H9 (cell line): ENCODE data around the gene CRIP2. TPM values are rescaled to one million over a fixed set of nuclear protein-coding genes. Genes with fewer than 3 reads are reported as not detected.

Source experiments
- DNase-seq: peaks from one replicate; pipeline ENCODE4 v3.0.0-alpha.2; 2017
- H2AFZ ChIP-seq: one replicate; pipeline ENCODE4 v1.6.1; 2013; ENCODE audit warnings: mild to moderate bottlenecking, low read length, control low read depth, moderate library complexity
- H2AK5ac ChIP-seq: 2 replicates; pipeline ENCODE4 v1.6.1; 2013; ENCODE audit warnings: low read length, control low read depth, mixed read lengths; ENCODE audit not compliant: insufficient read length
- H2BK120ac ChIP-seq: one replicate; pipeline ENCODE4 v1.6.1; 2013; ENCODE audit warnings: low read depth, mild to moderate bottlenecking, low read length, control low read depth, inconsistent platforms; ENCODE audit not compliant: poor library complexity, severe bottlenecking
- H2BK12ac ChIP-seq: 2 replicates; pipeline ENCODE4 v1.6.1; 2013; ENCODE audit warnings: low read length, control low read depth, mixed read lengths, low read depth; ENCODE audit not compliant: insufficient read length
- H2BK15ac ChIP-seq: 2 replicates; pipeline ENCODE4 v1.6.1; 2013; ENCODE audit warnings: low read depth, low read length, control low read depth
- H2BK20ac ChIP-seq: one replicate; pipeline ENCODE4 v1.6.1; 2013; ENCODE audit warnings: low read depth, mild to moderate bottlenecking, low read length, control low read depth, inconsistent platforms; ENCODE audit not compliant: poor library complexity, severe bottlenecking
- H2BK5ac ChIP-seq: 2 replicates; pipeline ENCODE4 v1.6.1; 2013; ENCODE audit warnings: low read length, control low read depth, mixed read lengths; ENCODE audit not compliant: insufficient read length
- H3K14ac ChIP-seq: 2 replicates; pipeline ENCODE4 v1.6.1; 2013; ENCODE audit warnings: low read length, control low read depth; ENCODE audit not compliant: insufficient read depth
- H3K18ac ChIP-seq: 2 replicates; pipeline ENCODE4 v1.6.1; 2013; ENCODE audit warnings: low read depth, mild to moderate bottlenecking, mixed read lengths, low read length, control low read depth; ENCODE audit not compliant: insufficient read length
- H3K23ac ChIP-seq: 2 replicates; pipeline ENCODE4 v1.6.1; 2013; ENCODE audit warnings: low read length, control low read depth, mixed read lengths, low read depth; ENCODE audit not compliant: insufficient read length
- H3K23me2 ChIP-seq: 2 replicates; pipeline ENCODE4 v1.6.1; 2013; ENCODE audit warnings: low read depth, mild to moderate bottlenecking, mixed read lengths, low read length, control low read depth; ENCODE audit not compliant: insufficient read length, poor library complexity, severe bottlenecking
- H3K27ac ChIP-seq: 2 replicates; pipeline ENCODE4 v1.5.1; 2013; ENCODE audit warnings: low read length, control low read depth, mixed read lengths, low read depth; ENCODE audit not compliant: insufficient read length
- H3K27me3 ChIP-seq: 2 replicates; pipeline ENCODE4 v1.6.1; 2013; ENCODE audit warnings: low read length, control low read depth, inconsistent platforms; ENCODE audit not compliant: insufficient read depth
- H3K4ac ChIP-seq: 2 replicates; pipeline ENCODE4 v1.6.1; 2013; ENCODE audit warnings: low read depth, mild to moderate bottlenecking, control low read depth, inconsistent platforms, low read length, moderate library complexity
- H3K4me1 ChIP-seq: 2 replicates; pipeline ENCODE4 v1.6.1; 2013; ENCODE audit warnings: low read length, control low read depth, inconsistent platforms; ENCODE audit not compliant: insufficient read depth
- H3K4me2 ChIP-seq: 2 replicates; pipeline ENCODE4 v1.6.1; 2013; ENCODE audit warnings: low read length, control low read depth, mixed read lengths; ENCODE audit not compliant: insufficient read length, insufficient read depth
- H3K56ac ChIP-seq: 2 replicates; pipeline ENCODE4 v1.6.1; 2013; ENCODE audit warnings: low read depth, mild to moderate bottlenecking, mixed read lengths, low read length, control low read depth; ENCODE audit not compliant: insufficient read length
- H3K79me1 ChIP-seq: 2 replicates; pipeline ENCODE4 v1.6.1; 2013; ENCODE audit warnings: low read depth, mild to moderate bottlenecking, moderate library complexity, low read length, control low read depth, inconsistent platforms; ENCODE audit not compliant: insufficient read depth, poor library complexity, severe bottlenecking
- H3K79me2 ChIP-seq: 2 replicates; pipeline ENCODE4 v1.6.1; 2013; ENCODE audit warnings: low read length, control low read depth, inconsistent platforms; ENCODE audit not compliant: insufficient read depth
- H3K9ac ChIP-seq: 2 replicates; pipeline ENCODE4 v1.6.1; 2013; ENCODE audit warnings: low read length, control low read depth, mixed read lengths; ENCODE audit not compliant: insufficient read length; ENCODE audit errors: extremely low read depth
- H3K9me3 ChIP-seq: one replicate; pipeline ENCODE4 v1.6.1; 2013; ENCODE audit warnings: low read depth, low read length, inconsistent platforms; ENCODE audit not compliant: control insufficient read depth
- H3T11ph ChIP-seq: one replicate; pipeline ENCODE4 v1.6.1; 2013; ENCODE audit warnings: mild to moderate bottlenecking, low read length, control low read depth, inconsistent platforms
- H4K20me1 ChIP-seq: one replicate; pipeline ENCODE4 v1.6.1; 2013; ENCODE audit not compliant: control insufficient read depth, insufficient read length, insufficient read depth
- H4K5ac ChIP-seq: 2 replicates; pipeline ENCODE4 v1.6.1; 2013; ENCODE audit warnings: low read depth, mild to moderate bottlenecking, mixed read lengths, low read length, control low read depth; ENCODE audit not compliant: insufficient read length
- H4K8ac ChIP-seq: replicated peaks from 2 replicates; pipeline ENCODE4 v1.6.1; 2013; ENCODE audit warnings: low read length, control low read depth, mixed read lengths, low read depth; ENCODE audit not compliant: insufficient read length
- H4K91ac ChIP-seq: 2 replicates; pipeline ENCODE4 v1.6.1; 2013; ENCODE audit warnings: low read depth, mild to moderate bottlenecking, moderate library complexity, mixed read lengths, low read length, control low read depth; ENCODE audit not compliant: insufficient read length
- H3K27ac Mint-ChIP-seq, 3 experiments: 2 replicates in 2 of 3; 3 replicates in 1 of 3; pipeline ENCODE4 v1.8.0; 2020 to 2021; ENCODE audit warnings: mixed read lengths in 3 of 3, mild to moderate bottlenecking in 1 of 3, moderate library complexity in 1 of 3
- H3K27me3 Mint-ChIP-seq: 2 replicates; pipeline ENCODE4 v1.8.0; 2021; ENCODE audit warnings: low read depth, mild to moderate bottlenecking, moderate library complexity, mixed read lengths
- H3K36me3 Mint-ChIP-seq, 3 experiments: 2 replicates in 2 of 3; 3 replicates in 1 of 3; pipeline ENCODE4 v1.8.0; 2020 to 2021; ENCODE audit warnings: low read depth in 3 of 3, mixed read lengths in 3 of 3; ENCODE audit not compliant: insufficient read depth in 1 of 3
- H3K4me1 Mint-ChIP-seq, 2 experiments: 2 replicates each; pipeline ENCODE4 v1.8.0; 2020; ENCODE audit warnings: mixed read lengths in 2 of 2
- H3K4me3 Mint-ChIP-seq, 2 experiments: 2 replicates in 1 of 2; 3 replicates in 1 of 2; pipeline ENCODE4 v1.8.0; 2020 to 2021; ENCODE audit warnings: mild to moderate bottlenecking in 2 of 2, mixed read lengths in 2 of 2, moderate library complexity in 1 of 2
- H3K9me3 Mint-ChIP-seq, 2 experiments: 2 replicates in 1 of 2; 3 replicates in 1 of 2; pipeline ENCODE4 v1.8.0; 2020; ENCODE audit warnings: mild to moderate bottlenecking in 2 of 2, mixed read lengths in 2 of 2, moderate library complexity in 1 of 2
- CTCF ChIP-seq: fragments of 200-600 bp; sonication (generic); conservative IDR thresholded peaks from 3 replicates; pipeline ENCODE4 v1.8.0; 2021; ENCODE audit warnings: antibody characterized with exemption, mild to moderate bottlenecking
- WGBS: extraction: QIAGEN DNeasy Blood & Tissue Kit; methylation state at CpG from one replicate; pipeline ENCODE4 v1.1.7; 2013; ENCODE audit warnings: missing lambda C conversion rate, low lambda C conversion rate, mixed read lengths; ENCODE audit not compliant: insufficient read length; ENCODE audit errors: extremely low coverage; 5-methylcytosine and 5-hydroxymethylcytosine counted together
- long read RNA-seq: library from polyadenylated mRNA; unstranded; transcript quantifications from one replicate; pipeline ENCODE4 v2.0.0, GENCODE V29; 2020
- total RNA-seq: library from RNA; stranded (reverse); gene quantifications from 2 replicates; pipeline ENCODE4 v1.2.1, GENCODE V29; 2021

Gene CRIP2
- total RNA-seq = 5.7 and 7.2 TPM in 2 replicates
- long read RNA-seq, transcript CRIP2-201 (8 exons, 1,857 nt) = major isoform, 16 of 16 reads
- long read RNA-seq, partial matches to known transcripts = 0 of 16 reads
- long read RNA-seq, other reads (novel, unspliced or antisense) = 0 of 16 reads

DNA sequence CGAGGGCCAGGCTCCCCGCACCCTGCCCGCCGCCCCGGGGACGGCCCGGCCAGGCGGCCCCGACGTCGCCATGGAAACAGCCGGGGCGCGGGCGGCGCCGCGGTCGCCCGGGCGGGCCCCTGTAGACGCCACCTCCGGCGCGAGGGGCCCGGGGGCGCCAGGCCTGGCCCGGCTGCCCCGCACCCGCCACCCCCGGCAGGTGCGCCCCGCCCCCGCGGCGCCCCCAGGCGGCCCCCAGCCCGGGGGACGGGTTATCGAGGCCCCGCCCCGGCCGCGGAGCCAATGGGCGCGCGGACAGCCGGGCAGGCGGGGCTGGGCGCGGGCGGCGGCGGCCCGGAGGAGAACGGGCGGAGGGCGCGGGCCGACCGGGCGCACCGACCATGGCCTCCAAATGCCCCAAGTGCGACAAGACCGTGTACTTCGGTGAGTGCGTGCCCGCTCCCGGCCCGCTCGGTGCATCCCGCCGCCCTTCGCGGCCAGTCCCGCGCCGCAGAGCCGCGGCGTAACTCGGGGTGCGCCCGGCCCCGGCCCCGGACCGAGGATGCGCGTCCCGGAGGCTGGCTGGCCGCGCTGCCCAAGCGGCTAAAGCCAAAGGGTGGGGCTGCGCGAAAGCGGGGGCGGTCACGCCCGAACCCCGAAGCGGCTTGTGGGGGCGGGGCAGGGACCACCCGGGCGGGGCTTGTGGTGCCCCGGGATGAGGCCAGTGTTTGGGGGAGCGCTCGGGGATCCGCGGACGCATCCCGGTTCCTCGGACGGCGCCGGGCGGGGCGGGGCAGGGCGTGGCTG is at the start of gene CRIP2:
CRIP2 (plus strand) TSS at position 339 of the 786 bp plus-strand sequence; CDS start at position 381, 42 bp downstream.
- Histone ChIP-seq H2AFZ (no peak within 1 kb of the TSS), H3K4me2 (peak within 1 kb of the TSS; percentile 44), H3K4ac (no peak within 1 kb of the TSS), H3T11ph (no peak within 1 kb of the TSS), H3K14ac (peak within 1 kb of the TSS; percentile 44), H3K23ac (no peak within 1 kb of the TSS), H2BK12ac (no peak within 1 kb of the TSS), H2BK20ac (no peak within 1 kb of the TSS), H3K56ac (no peak within 1 kb of the TSS), H3K79me1 (no peaks in the 10 kb centered on the region), H3K27ac (no peak within 1 kb of the TSS), H3K23me2 (peaks cover 8% of the 10 kb centered on the region), H3K18ac (peak within 1 kb of the TSS; percentile 95), H3K27me3 (peaks cover 25% of the 10 kb centered on the region), H4K5ac (no peak within 1 kb of the TSS), H3K4me1 (no peaks in the 10 kb centered on the region; the same call in 1 of the 2 replicates), H3K79me2 (no peaks in the 10 kb centered on the region), H4K91ac (no peak within 1 kb of the TSS), H2AK5ac (no peak within 1 kb of the TSS), H2BK5ac (no peak within 1 kb of the TSS), H4K8ac (no peak within 1 kb of the TSS), H3K9ac (no peak within 1 kb of the TSS), H2BK15ac (no peak within 1 kb of the TSS), H4K20me1 (no peaks in the 10 kb centered on the region), H2BK120ac (no peak within 1 kb of the TSS), H3K9me3 (no peaks in the 10 kb centered on the region)
- Mint-ChIP-seq H3K27ac (no peak within 1 kb of the TSS), H3K9me3 (peaks cover 0 to 3% of the 10 kb centered on the region in 2 experiments; a peak in 1 of 5 replicates), H3K4me3 (peak within 1 kb of the TSS; percentile 51 to 73), H3K27me3 (peaks cover 39% of the 10 kb centered on the region), H3K4me1 (peaks cover 0 to 20% of the 10 kb centered on the region in 2 experiments; a peak in 2 of 4 replicates), H3K36me3 (peaks cover 0 to 2% (median 0%) of the 10 kb centered on the region in 3 experiments; a peak in 1 of 7 replicates)
- no peak for DNase-seq
- TF ChIP-seq CTCF = no peak
- WGBS = no CpG with 5 or more reads among the region's 118 CpGs
